Measurements from ENCODE around the gene FBXO24.

DNA sequence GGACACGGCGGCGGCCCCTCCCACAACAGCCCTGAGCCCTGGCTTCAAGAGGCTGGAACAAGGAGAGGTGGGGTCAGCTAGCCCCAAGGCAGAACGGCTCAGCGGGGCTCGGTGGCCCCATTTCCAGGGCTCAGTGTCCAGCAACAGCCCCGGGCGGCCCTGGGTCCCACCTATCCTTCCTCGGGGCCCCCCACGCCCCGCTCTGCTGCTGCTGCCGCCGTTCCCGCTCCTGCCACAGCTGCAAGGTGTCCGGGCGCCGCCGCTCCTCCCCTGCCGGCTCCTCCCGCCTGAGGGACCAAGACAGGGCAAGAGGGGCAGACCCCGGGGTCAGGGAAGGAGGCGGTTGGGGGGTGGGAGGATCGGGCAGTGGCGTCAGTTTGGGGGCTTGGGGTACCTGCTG is 9.0 kb upstream of the FBXO24 start:
- TF ChIP-seq, protein P1, sequence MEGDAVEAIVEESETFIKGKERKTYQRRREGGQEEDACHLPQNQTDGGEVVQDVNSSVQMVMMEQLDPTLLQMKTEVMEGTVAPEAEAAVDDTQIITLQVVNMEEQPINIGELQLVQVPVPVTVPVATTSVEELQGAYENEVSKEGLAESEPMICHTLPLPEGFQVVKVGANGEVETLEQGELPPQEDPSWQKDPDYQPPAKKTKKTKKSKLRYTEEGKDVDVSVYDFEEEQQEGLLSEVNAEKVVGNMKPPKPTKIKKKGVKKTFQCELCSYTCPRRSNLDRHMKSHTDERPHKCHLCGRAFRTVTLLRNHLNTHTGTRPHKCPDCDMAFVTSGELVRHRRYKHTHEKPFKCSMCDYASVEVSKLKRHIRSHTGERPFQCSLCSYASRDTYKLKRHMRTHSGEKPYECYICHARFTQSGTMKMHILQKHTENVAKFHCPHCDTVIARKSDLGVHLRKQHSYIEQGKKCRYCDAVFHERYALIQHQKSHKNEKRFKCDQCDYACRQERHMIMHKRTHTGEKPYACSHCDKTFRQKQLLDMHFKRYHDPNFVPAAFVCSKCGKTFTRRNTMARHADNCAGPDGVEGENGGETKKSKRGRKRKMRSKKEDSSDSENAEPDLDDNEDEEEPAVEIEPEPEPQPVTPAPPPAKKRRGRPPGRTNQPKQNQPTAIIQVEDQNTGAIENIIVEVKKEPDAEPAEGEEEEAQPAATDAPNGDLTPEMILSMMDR (conservative IDR thresholded peaks at IDR 0.05; ENCODE audit: low read depth, low read length): no peak
- TF ChIP-seq, protein P2, sequence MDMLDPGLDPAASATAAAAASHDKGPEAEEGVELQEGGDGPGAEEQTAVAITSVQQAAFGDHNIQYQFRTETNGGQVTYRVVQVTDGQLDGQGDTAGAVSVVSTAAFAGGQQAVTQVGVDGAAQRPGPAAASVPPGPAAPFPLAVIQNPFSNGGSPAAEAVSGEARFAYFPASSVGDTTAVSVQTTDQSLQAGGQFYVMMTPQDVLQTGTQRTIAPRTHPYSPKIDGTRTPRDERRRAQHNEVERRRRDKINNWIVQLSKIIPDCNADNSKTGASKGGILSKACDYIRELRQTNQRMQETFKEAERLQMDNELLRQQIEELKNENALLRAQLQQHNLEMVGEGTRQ (IDR thresholded peaks at IDR 0.05; ENCODE audit: low read depth, low read length): no peak
- TF ChIP-seq MAFK (IDR thresholded peaks at IDR 0.05; ENCODE audit: low read depth, low read length): no peak
- no peak for TF ChIP-seq RAD21 (IDR thresholded peaks at IDR 0.05; ENCODE audit: low read length)
- TF ChIP-seq SMC3 (IDR thresholded peaks at IDR 0.05; ENCODE audit: low read depth, low read length): no peak

All from IMR-90 (cell line).